Liver (tissue), 9 donors: Measurements from ENCODE around the gene NUDT14. TPM values are rescaled to one million over a fixed set of nuclear protein-coding genes. Genes with fewer than 3 reads are reported as not detected.

Experiments
- DNase-seq: peaks from one replicate; pipeline ENCODE4 v3.0.0-alpha.2; 2017; ENCODE audit warnings: low spot score
- H3K27ac ChIP-seq, 2 donors: one replicate each; pipeline ENCODE4 v1.7.0; 2013; ENCODE audit warnings: inconsistent platforms in 2 of 2, low read length in 2 of 2, control low read depth in 1 of 2, low read depth in 1 of 2, mild to moderate bottlenecking in 1 of 2
- H3K27me3 ChIP-seq, 4 donors: one replicate each; pipeline versions ENCODE4 v1.6.1 to v1.7.0; 2013; ENCODE audit warnings: low read length in 3 of 4, inconsistent platforms in 1 of 4, mild to moderate bottlenecking in 1 of 4, moderate library complexity in 1 of 4; ENCODE audit not compliant: control insufficient read depth in 4 of 4, insufficient read depth in 4 of 4
- H3K36me3 ChIP-seq, 4 donors: one replicate each; pipeline versions ENCODE4 v1.6.1 to v1.7.0; 2013; ENCODE audit warnings: low read length in 3 of 4, mild to moderate bottlenecking in 3 of 4, low read depth in 1 of 4, moderate library complexity in 1 of 4; ENCODE audit not compliant: control insufficient read depth in 4 of 4, insufficient read depth in 3 of 4
- H3K4me1 ChIP-seq, 4 donors: one replicate each; pipeline versions ENCODE4 v1.6.1 to v1.7.0; 2013; ENCODE audit warnings: low read length in 3 of 4, mild to moderate bottlenecking in 3 of 4, moderate library complexity in 1 of 4; ENCODE audit not compliant: control insufficient read depth in 4 of 4, insufficient read depth in 4 of 4
- H3K4me3 ChIP-seq, 3 donors: one replicate each; pipeline versions ENCODE4 v1.6.1 to v1.7.0; 2013; ENCODE audit warnings: low read length in 3 of 3, control low read depth in 1 of 3, low read depth in 1 of 3, mild to moderate bottlenecking in 1 of 3
- H3K9ac ChIP-seq, 2 donors: one replicate each; pipeline ENCODE4 v1.7.0; 2013; ENCODE audit warnings: low read length in 2 of 2, mild to moderate bottlenecking in 2 of 2, moderate library complexity in 2 of 2, control low read depth in 1 of 2, low read depth in 1 of 2
- H3K9me3 ChIP-seq, 4 donors: one replicate each; pipeline versions ENCODE4 v1.6.1 to v1.7.0; 2013; ENCODE audit warnings: low read length in 3 of 4; ENCODE audit not compliant: control insufficient read depth in 4 of 4
- EGR1 ChIP-seq, 2 donors: IDR thresholded peaks; 2 replicates each; pipeline ENCODE4 v1.6.1; 2016 to 2018; ENCODE audit warnings: antibody characterized with exemption in 2 of 2, low read depth in 2 of 2
- FOXA1 ChIP-seq: IDR thresholded peaks from 2 replicates; pipeline ENCODE4 v1.6.1; 2016; ENCODE audit warnings: antibody characterized with exemption
- FOXA2 ChIP-seq: IDR thresholded peaks from 2 replicates; pipeline ENCODE4 v1.6.1; 2016; ENCODE audit warnings: antibody characterized with exemption
- GABPA ChIP-seq, 2 donors: IDR thresholded peaks in 1 of 2; conservative IDR thresholded peaks in 1 of 2; 2 replicates each; pipeline ENCODE4 v1.6.1; 2016; ENCODE audit warnings: antibody characterized with exemption in 2 of 2, mild to moderate bottlenecking in 1 of 2, moderate library complexity in 1 of 2
- HNF4A ChIP-seq, 2 donors: conservative IDR thresholded peaks; 2 replicates each; pipeline ENCODE4 v1.6.1; 2016; ENCODE audit warnings: antibody characterized with exemption in 2 of 2, mild to moderate bottlenecking in 2 of 2
- JUND ChIP-seq, 2 donors: IDR thresholded peaks; 2 replicates each; pipeline ENCODE4 v1.6.1; 2016; ENCODE audit warnings: antibody characterized with exemption in 2 of 2
- NR2F2 ChIP-seq: IDR thresholded peaks from 2 replicates; pipeline ENCODE4 v1.6.1; 2016; ENCODE audit warnings: antibody characterized with exemption
- RAD21 ChIP-seq, 2 donors: IDR thresholded peaks; 2 replicates each; pipeline ENCODE4 v1.6.1; 2016; ENCODE audit warnings: antibody characterized with exemption in 2 of 2, mild to moderate bottlenecking in 2 of 2
- RXRA ChIP-seq, 2 donors: IDR thresholded peaks; 2 replicates each; pipeline ENCODE4 v1.6.1; 2017 to 2018; ENCODE audit warnings: antibody characterized with exemption in 2 of 2, mild to moderate bottlenecking in 1 of 2
- SP1 ChIP-seq: IDR thresholded peaks from 2 replicates; pipeline ENCODE4 v1.6.1; 2018; ENCODE audit warnings: antibody characterized with exemption, mild to moderate bottlenecking
- TAF1 ChIP-seq: conservative IDR thresholded peaks from 2 replicates; pipeline ENCODE4 v1.6.1; 2016; ENCODE audit warnings: antibody characterized with exemption, mild to moderate bottlenecking
- YY1 ChIP-seq: IDR thresholded peaks from 2 replicates; pipeline ENCODE4 v1.6.1; 2016; ENCODE audit warnings: antibody characterized with exemption, mild to moderate bottlenecking
- WGBS: extraction: QIAGEN DNeasy Blood & Tissue Kit; methylation state at CpG from one replicate; pipeline ENCODE4 v1.1.7; 2013; 5-methylcytosine and 5-hydroxymethylcytosine counted together
- polyA plus RNA-seq, 2 donors: library from polyadenylated mRNA; stranded (reverse) in 1 of 2; unstranded in 1 of 2; fragments of 200-250 nt in 1 of 2; fragments of >200 nt in 1 of 2; fragmentation: Nextera tagmentation in 1 of 2; extraction: Ambion mirVana in 1 of 2; gene quantifications; one replicate each; pipeline versions ENCODE4 v1.2.1 to v1.2.3, GENCODE V29; 2013 to 2015
- total RNA-seq, 2 donors: library from RNA; depleted of rRNA; stranded (reverse); fragments of >200 nt; gene quantifications; one replicate each; pipeline ENCODE4 v1.2.3, GENCODE V29; 2014
- TF ChIP-seq, protein P1 (sequence below): IDR thresholded peaks from 2 replicates; pipeline ENCODE4 v1.6.1; 2016; ENCODE audit warnings: antibody characterized with exemption
- TF ChIP-seq, protein P2 (sequence below): IDR thresholded peaks from 2 replicates; pipeline ENCODE4 v1.6.1; 2016; ENCODE audit warnings: antibody characterized with exemption, mild to moderate bottlenecking
- TF ChIP-seq, protein P3 (sequence below): fragments of 150-350 bp; IDR thresholded peaks from 2 replicates; pipeline ENCODE4 v1.5.1; 2017; ENCODE audit warnings: improper control_type of control experiment, low read depth, low read length; ENCODE audit not compliant: missing input control
- TF ChIP-seq, protein P4 (sequence below): IDR thresholded peaks from 2 replicates; pipeline ENCODE4 v1.6.1; 2016; ENCODE audit warnings: antibody characterized with exemption
- TF ChIP-seq, protein P5 (sequence below): IDR thresholded peaks from 2 replicates; pipeline ENCODE4 v1.6.1; 2016; ENCODE audit warnings: antibody characterized with exemption
- donor health status: healthy.
- donor health status: healthy.
- donor health status: healthy.
- donor health status: healthy.
- donor health status: healthy.

Gene NUDT14
- total and polyA plus RNA-seq, 4 donors = 3.8 to 24.2 (median 8.0) TPM

DNA sequence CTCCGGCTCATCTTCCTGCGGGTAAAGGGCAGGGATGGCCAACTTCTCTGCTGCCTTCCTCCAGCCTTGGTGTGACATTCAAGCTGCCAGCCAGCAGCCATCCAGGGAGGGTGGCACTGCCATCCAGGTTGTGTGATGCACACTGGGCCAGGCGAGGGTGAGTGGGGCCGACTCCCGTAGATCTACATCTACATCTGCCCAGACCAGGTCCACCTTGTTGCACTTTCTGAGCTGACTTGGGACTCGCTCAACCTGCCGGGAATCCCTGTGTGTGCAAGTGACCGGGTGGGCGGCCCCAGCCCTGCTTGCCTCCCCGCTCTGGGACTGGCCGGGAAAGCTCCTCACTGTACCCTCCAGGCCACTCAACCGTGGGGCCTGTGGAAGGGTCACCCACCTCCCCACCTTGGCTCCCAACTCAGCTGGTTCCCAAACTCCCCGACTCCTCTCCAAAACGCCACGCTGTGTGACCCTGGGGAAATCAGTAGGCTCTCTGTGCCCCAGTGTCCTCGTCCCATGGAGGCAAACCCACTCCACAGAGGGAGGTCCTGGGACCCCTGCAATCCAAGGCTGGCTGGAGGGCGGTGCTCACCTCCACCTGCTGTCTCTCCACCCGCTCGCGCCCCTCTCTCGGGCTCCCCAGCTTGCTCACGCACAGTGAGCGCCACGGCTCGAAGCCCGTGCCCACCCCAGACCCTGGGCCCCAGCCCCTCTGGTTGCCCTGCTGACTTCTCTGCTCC lies 27.2 kb downstream of the NUDT14 start:
- no peak overlapping the region for H3K9ac ChIP-seq
- H3K36me3 ChIP-seq = no peaks in the 10 kb centered on the region
- no peak for DNase-seq
- TF ChIP-seq JUND (IDR thresholded peaks at IDR 0.05) (no peak), YY1 (no peak), SP1 (no peak), RXRA (IDR thresholded peaks at IDR 0.05) (no peak), RAD21 (IDR thresholded peaks at IDR 0.05) (no peak)
- TF ChIP-seq, protein P1, sequence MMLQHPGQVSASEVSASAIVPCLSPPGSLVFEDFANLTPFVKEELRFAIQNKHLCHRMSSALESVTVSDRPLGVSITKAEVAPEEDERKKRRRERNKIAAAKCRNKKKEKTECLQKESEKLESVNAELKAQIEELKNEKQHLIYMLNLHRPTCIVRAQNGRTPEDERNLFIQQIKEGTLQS = no peak
- H3K4me1 ChIP-seq = peaks cover 3 to 9% (median 7%) of the 10 kb centered on the region in 4 donors
- H3K27ac ChIP-seq = no peak overlapping the region
- no peaks in the 10 kb centered on the region for H3K27me3 ChIP-seq
- H3K9me3 ChIP-seq = no peaks in the 10 kb centered on the region
- no peak overlapping the region for H3K4me3 ChIP-seq
- 90% methylated on average over 26 of the region's 26 CpGs for WGBS

DNA sequence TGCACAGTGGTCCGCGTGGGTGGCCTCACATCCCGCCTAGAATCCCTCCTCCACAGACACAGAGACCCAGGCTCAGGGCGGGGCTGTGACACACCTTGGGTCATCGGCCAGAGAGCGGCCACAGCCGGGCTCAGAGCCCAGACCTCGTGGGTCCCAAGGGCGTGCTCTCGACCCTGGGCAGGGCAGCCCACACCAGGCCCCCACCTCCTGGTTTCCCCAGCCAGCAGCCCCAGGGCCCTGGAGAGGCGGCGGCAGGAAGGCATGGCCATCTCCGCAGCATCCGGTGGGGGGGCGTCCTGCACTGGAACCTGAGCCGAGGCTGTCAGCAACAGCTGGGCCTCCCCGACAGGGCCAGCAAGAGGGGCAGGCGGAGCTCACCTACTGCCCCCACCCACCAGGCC lies 27.8 kb downstream of the NUDT14 start:
- Histone ChIP-seq H3K4me3 (no peak overlapping the region), H3K36me3 (no peaks in the 10 kb centered on the region), H3K4me1 (peaks cover 3 to 9% (median 7%) of the 10 kb centered on the region in 4 donors), H3K27me3 (no peaks in the 10 kb centered on the region), H3K9me3 (no peaks in the 10 kb centered on the region), H3K27ac (no peak overlapping the region), H3K9ac (no peak overlapping the region)
- 61% methylated on average over 18 of the region's 18 CpGs for WGBS
- TF ChIP-seq NR2F2 = no peak
- TF ChIP-seq JUND (IDR thresholded peaks at IDR 0.05) = no peak
- TF ChIP-seq FOXA1 = no peak
- no peak for TF ChIP-seq GABPA (IDR thresholded peaks at IDR 0.05 in 1 of 2, conservative IDR thresholded peaks at IDR 0.05 in 1 of 2)
- TF ChIP-seq, protein P2, sequence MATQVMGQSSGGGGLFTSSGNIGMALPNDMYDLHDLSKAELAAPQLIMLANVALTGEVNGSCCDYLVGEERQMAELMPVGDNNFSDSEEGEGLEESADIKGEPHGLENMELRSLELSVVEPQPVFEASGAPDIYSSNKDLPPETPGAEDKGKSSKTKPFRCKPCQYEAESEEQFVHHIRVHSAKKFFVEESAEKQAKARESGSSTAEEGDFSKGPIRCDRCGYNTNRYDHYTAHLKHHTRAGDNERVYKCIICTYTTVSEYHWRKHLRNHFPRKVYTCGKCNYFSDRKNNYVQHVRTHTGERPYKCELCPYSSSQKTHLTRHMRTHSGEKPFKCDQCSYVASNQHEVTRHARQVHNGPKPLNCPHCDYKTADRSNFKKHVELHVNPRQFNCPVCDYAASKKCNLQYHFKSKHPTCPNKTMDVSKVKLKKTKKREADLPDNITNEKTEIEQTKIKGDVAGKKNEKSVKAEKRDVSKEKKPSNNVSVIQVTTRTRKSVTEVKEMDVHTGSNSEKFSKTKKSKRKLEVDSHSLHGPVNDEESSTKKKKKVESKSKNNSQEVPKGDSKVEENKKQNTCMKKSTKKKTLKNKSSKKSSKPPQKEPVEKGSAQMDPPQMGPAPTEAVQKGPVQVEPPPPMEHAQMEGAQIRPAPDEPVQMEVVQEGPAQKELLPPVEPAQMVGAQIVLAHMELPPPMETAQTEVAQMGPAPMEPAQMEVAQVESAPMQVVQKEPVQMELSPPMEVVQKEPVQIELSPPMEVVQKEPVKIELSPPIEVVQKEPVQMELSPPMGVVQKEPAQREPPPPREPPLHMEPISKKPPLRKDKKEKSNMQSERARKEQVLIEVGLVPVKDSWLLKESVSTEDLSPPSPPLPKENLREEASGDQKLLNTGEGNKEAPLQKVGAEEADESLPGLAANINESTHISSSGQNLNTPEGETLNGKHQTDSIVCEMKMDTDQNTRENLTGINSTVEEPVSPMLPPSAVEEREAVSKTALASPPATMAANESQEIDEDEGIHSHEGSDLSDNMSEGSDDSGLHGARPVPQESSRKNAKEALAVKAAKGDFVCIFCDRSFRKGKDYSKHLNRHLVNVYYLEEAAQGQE = no peak
- TF ChIP-seq RXRA (IDR thresholded peaks at IDR 0.05) = no peak
- TF ChIP-seq RAD21 (IDR thresholded peaks at IDR 0.05) = no peak
- TF ChIP-seq, protein P1 = no peak
- TF ChIP-seq HNF4A (conservative IDR thresholded peaks at IDR 0.05) = no peak
- no peak for TF ChIP-seq YY1
- no peak for TF ChIP-seq FOXA2
- no peak for DNase-seq

DNA sequence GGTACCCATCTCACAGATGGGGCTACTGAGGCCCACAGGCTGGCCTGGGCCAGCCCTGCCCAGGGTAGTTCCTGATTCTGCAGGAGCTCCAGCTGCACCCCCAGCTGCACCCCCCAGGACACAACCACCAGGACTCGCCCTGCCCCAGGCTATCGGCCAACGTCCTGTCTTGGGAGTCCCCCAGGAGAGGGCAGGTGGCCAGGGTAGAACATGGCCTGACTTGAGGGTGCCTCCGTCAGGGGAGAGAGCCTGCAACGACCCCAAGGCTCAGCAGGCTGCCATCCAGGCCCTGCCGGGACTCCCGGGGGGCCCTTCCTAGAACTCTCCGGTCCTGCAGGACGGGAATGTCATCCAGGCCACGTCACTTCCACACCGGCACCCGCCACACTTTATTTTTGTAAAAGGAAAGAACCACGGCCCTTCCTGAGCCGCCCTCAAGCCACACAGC lies 28.3 kb downstream of the NUDT14 start:
- no peak overlapping the region for H3K4me3 ChIP-seq
- TF ChIP-seq, protein P3, sequence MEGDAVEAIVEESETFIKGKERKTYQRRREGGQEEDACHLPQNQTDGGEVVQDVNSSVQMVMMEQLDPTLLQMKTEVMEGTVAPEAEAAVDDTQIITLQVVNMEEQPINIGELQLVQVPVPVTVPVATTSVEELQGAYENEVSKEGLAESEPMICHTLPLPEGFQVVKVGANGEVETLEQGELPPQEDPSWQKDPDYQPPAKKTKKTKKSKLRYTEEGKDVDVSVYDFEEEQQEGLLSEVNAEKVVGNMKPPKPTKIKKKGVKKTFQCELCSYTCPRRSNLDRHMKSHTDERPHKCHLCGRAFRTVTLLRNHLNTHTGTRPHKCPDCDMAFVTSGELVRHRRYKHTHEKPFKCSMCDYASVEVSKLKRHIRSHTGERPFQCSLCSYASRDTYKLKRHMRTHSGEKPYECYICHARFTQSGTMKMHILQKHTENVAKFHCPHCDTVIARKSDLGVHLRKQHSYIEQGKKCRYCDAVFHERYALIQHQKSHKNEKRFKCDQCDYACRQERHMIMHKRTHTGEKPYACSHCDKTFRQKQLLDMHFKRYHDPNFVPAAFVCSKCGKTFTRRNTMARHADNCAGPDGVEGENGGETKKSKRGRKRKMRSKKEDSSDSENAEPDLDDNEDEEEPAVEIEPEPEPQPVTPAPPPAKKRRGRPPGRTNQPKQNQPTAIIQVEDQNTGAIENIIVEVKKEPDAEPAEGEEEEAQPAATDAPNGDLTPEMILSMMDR = no peak
- TF ChIP-seq HNF4A (conservative IDR thresholded peaks at IDR 0.05) = no peak
- TF ChIP-seq JUND (IDR thresholded peaks at IDR 0.05) = no peak
- TF ChIP-seq, protein P1 = no peak
- TF ChIP-seq GABPA (IDR thresholded peaks at IDR 0.05 in 1 of 2, conservative IDR thresholded peaks at IDR 0.05 in 1 of 2) = no peak
- TF ChIP-seq RXRA (IDR thresholded peaks at IDR 0.05) = no peak
- TF ChIP-seq, protein P4, sequence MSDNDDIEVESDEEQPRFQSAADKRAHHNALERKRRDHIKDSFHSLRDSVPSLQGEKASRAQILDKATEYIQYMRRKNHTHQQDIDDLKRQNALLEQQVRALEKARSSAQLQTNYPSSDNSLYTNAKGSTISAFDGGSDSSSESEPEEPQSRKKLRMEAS = no peak
- TF ChIP-seq, protein P5, sequence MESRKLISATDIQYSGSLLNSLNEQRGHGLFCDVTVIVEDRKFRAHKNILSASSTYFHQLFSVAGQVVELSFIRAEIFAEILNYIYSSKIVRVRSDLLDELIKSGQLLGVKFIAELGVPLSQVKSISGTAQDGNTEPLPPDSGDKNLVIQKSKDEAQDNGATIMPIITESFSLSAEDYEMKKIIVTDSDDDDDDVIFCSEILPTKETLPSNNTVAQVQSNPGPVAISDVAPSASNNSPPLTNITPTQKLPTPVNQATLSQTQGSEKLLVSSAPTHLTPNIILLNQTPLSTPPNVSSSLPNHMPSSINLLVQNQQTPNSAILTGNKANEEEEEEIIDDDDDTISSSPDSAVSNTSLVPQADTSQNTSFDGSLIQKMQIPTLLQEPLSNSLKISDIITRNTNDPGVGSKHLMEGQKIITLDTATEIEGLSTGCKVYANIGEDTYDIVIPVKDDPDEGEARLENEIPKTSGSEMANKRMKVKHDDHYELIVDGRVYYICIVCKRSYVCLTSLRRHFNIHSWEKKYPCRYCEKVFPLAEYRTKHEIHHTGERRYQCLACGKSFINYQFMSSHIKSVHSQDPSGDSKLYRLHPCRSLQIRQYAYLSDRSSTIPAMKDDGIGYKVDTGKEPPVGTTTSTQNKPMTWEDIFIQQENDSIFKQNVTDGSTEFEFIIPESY = no peak
- no peak for TF ChIP-seq FOXA1
- TF ChIP-seq YY1 = no peak
- no peak for TF ChIP-seq SP1
- no peak for TF ChIP-seq TAF1
- TF ChIP-seq FOXA2 = no peak
- no peak for TF ChIP-seq EGR1 (IDR thresholded peaks at IDR 0.05; ENCODE audit: low read depth in 2 of 2)
- no peak for TF ChIP-seq RAD21 (IDR thresholded peaks at IDR 0.05)
- no peak for TF ChIP-seq NR2F2
- no peak overlapping the region for H3K27ac ChIP-seq
- H3K9ac ChIP-seq = no peak overlapping the region
- no peak for DNase-seq
- WGBS = 78% methylated on average over 14 of the region's 14 CpGs
- no peaks in the 10 kb centered on the region for H3K27me3 ChIP-seq
- H3K36me3 ChIP-seq = no peaks in the 10 kb centered on the region
- H3K9me3 ChIP-seq = no peaks in the 10 kb centered on the region
- H3K4me1 ChIP-seq = peaks cover 3 to 9% (median 7%) of the 10 kb centered on the region in 4 donors
